NCI-H1436 treated with DMSO at 0.1 percent for 48 hours (cell line): ENCODE data around the gene WFS1.

Experiments used
- DNase-seq: peaks from one replicate; lab custom pipeline; 2025; lab: John Stamatoyannopoulos, UW

WFS1 gene

DNA sequence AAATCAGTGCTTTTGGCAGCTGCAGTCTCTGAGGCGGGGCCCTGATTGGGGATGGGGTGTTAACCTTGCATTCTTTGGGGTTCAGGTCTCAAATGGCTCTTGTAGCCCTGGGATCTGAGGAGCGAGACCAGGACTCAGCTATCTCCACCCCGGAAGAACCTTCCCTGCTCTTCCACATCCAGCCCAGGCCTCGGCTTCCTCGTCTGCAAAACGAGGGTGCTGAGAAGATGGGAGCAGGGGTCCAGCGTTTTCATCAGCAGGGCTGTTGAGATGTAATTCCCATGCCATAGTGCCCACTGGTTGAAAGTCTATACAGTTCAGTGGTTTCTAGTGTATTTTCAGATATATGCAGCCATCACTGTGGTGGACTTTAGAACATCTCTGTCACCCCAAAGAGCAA, 34.6 kb upstream of the WFS1 start:
- no peak for DNase-seq

DNA sequence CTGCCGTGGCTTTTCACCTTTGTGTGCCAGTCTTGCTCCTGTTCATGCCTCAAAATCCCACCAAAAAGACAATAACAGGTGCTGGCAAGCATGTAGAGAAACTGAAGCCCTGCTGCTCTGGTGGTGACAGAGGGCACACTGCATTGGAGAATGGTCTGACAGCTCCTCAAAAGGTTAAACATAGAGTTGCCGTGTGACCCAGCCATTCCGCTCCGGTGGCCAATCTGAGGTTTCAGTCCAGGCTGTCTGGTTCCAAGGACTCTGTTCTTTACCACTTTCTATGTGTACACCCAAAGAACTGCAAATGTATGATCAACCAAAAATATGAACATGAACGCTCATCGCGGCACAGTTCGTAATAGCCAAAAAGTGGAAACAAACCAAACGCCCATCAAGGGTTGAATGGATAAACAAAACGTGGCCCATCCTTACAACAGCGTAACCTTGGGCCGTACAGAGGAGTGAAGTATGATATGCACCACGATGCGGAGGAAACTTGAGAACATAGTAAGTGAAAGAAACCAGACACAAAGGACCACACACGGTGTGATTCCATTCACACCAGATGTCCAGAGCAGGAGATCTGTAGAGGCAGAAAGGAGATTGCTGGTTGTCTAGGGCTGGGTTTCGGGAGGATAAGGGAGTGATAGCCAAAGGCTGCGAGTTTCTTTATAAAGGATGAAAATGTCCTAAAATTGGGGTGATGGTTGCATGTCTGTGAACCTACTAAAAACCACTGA, 33.6 kb upstream of the WFS1 start:
- no peak for DNase-seq

DNA sequence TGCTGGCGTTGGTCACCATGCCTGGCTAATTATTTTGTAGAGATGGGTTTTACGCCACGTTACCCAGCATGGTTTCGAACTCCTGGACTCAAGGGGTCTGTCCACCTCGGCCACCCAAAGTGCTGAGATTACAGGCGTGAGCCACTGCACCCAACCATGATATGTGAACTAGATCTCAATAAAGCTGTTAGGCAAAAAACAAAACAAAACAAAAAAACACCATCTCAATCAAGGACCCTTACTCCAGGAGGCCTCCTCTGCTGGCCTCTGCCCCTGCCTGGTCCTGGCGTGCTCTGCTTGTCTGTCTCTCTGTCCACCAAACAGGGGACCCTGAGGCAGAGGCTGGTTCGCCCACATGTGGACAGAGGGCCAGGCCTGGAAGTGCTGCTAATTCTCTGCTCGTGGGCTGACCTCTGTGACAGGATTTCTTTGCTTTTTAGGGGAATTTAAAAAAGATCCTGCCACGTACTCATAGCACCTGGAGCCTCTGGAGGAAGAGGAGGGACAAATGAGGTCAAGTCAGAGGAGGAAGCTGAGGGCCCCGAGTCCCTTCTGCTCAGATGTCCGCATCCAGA, 32.7 kb upstream of the WFS1 start:
- DNase-seq: no peak

DNA sequence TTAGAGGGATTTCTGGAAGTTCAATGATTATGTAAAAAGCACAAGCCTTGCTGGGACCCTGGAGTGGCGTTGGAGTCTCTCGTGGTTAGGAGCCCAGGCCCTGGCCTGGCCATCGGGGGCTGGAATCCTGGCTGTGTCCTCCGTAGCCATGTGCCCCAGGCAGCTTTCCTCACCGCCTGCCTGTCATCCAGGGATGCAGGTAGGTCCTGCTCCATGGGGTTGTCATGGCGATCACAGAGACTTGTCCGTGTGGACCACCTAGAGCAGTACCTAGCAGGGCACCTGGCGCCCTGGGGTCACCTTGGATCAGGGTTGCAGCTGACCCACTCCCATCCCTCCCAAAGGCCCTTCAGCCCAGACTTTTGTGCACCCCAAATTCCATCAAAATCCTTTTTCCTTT, 30.2 kb upstream of the WFS1 start:
- no peak for DNase-seq

DNA sequence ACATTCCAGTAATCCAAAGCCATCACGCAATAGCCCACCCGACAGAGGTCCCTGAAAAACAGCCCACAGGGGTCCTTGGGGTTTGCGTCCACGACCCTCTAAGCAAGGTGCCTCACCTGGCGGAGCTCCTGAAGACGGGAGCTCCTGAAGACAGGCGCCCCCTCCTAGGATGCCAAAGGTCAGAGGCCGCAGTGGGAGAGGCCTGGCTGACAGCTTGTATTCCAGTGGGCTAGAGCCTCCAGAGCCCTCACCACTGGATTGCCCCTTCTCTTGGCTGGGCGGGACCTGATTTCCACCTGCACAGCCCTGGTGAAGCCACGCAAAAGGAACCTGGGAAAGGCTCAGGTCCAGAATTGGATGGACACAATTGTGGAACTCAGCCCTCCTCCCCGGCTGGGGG, 29.7 kb upstream of the WFS1 start:
- no peak for DNase-seq

DNA sequence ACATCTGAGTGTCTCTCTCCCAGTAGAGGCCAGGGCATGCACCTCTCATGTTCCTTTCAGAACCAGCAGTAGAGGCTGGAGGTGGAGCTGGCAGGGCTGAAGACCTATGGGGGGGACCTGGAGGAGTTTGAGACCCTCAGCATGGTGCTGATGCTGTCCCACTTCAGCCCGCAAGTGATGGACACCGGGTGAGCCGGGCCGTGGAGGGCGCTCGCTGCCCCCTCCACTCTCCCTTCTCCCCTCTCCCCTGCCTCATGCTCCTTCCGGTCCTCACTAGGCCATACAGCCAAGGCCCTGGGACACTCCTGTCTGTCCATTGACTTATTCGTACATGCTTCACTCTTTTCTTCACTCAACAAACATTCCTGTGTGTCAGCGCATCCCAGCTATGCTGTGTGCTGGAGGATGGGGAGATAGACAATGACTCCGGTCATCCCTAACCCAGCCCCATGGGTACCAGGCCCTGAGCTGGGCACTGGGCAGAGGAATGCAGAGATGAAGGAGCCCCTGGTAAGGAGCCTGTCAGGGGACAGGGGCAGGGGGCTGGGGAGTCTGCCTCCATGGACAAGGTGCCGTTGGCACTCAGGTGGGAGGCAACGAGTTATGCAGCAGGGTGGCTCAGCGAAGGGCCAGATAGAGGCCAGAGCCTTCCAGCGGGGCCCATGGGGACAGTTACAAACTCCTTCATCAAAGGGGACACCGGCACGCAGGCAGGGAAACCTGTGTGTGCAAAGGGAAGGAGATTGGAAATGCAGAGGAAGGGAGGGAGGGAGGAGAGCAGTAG, 28.4 kb upstream of the WFS1 start:
- no peak for DNase-seq

DNA sequence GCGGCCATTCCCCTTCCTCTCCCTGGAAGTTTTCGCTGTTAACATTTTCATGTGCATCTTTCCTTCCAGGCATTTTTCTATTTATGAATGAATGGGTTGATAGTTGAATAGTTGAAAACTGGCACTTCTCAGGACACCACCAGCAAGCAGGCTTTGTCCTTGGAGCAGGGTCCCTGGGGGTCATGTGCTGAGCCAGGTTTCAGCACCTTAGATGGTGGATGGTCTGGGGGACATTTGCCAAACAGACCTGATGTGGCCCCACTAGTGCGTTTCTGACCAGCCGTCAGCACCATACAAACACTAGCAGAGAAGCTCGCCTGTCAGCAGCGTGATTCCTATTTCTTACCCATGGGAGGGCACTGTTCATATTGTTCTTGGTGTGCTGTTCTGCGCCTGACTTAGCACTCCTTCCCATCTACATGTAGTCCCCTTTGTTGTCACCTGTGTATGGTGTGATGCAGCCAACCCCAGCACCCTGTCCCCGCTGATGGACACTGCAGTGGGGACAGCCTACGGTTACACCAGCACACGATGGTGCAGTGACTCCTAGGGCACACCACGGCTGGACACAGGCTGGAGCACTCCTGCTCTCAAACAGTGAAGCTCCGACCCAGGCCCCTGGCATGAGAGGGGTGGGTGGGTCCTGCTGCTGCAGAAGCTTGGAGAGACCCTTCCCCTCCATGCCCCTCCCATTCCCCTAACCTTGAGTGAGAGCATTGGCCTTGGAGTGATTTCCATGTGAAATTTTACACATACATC, 27.2 kb upstream of the WFS1 start:
- DNase-seq: no peak

DNA sequence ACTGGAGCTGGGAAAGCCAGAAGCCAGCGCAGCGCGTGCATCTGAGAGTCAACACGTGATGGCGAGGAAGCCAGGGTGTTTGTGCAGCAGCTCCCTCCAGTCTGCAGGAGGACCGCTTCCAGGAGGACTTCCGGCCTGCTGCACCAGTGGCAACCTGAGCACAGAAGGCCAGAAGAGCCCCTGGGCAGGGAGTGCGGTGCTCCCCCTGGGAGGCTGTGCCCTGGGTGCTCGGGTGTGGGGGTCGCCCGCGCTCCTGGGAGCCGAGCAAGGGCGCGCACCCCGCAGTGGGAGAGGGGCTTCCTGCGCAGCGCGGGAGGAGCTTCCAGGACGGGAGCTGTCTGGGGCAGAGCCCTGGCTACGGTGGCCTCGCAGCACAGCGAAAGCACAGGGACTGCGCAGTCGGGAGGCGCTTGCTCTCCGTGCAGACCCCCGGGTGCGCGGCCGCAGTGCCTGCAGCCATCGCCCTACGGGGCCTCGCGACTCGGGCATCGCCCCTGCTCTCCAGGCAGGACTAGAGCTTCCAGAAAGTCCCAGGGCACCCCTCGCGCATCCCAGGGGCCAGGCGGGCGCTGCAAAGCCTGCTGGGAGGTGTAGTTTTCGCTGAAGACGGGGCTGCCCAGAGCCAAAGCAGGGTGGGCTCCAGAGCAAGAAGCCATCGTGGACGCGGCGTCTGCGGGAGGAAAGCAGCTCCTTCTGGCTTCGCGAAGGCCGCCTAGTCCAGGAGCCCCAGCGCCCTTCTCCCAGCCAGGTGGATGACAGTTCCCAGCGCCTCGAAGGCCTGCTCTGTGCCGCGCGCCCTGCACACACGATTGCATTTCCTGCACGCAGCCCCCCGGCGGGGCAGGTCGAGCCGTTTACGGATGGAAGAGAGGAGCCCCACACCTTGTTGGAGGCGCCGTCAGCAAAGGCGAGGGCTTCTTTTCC, 24.1 kb upstream of the WFS1 start:
- no peak for DNase-seq

DNA sequence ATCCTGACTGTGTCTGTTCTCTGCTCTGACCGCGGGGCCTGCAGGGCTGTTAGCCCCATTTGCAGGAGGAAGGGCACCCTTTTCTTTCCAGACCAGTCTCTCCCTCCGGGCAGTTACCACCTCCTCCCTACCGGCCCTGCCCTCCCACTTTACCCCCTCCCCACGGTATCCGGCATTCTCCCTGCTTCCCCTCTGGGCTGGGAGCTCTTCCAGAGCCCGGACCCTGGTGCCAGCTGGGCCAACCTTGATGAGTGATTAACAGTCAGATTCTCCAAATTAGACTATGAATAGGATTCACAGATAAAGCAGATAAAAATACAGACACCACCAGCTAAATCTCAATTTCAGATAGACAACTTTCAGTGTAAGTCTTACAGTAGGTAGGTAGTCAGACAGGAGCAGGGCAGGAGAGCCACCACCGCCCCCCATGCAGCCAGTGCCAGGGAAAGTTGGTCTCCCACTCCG, 23.4 kb upstream of the WFS1 start:
- no peak for DNase-seq

DNA sequence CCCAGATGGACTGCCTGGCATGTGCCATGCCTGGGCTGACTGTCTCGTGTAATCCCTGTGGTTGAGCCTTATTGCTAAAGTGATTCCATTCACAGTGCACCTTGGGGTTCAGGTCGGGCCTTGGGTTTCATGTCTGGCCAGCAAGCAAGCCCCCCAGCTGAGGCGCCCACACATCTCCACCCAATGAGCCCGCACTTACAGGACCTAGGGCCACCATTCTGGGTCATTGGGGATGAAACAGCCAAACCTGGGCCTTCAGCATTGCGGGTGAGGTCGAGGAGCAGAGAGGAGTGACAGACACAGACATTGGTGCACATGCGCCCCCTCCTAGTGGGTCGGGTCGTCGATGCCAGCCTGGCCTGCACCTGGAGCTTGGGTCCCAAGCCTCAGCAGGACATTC, 21.3 kb upstream of the WFS1 start:
- DNase-seq: no peak

DNA sequence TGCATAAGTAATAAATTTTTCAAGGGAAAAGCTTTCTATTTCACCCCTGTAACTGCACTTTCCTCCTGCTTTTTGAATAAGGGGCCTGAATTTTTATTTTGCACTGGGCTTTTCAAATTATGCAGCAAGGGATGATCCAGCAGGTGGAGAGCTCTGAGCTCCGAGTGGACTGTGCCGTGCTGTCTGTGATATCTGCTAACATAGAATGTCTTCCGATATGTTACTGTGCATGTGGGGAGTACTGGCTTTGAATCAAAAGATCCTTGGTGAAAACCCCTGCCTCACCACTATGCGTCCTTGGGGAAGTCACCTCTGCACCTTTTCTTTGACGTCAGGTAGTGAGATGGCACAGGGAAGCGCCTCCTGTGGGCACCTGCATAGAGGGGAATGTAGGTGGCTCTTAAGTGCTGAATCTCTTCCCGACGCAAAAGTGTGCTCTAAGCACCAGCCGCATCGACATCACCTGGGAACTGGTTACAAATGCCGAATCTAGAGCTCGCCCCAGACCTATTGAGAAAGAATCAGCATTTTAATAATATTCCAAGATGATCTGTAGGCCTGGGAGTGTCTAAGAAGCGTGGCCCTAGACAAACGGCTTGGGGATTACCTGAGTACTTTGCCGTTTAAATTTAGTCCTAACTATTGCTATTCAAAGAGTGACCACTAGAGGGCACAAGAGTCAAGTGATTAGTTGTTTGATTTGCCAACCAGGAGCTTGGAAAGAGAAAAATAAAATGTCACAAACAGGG, 19.2 kb upstream of the WFS1 start:
- no peak for DNase-seq

DNA sequence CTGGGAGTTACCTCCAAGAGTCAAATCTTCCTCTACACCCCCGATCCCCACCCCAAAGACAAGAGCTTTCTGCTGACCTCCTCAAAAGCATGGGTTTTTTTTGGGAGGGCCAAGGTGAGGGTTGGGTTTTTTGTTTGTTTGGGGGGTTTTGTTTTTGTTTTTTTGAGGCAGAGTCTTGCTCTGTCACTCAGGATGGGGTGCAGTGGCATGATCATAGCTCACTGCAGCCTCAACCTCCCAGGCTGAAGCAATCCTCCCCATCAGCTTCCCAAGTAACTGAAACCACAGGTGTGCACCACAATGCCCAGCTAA, 18.7 kb upstream of the WFS1 start:
- DNase-seq: no peak

DNA sequence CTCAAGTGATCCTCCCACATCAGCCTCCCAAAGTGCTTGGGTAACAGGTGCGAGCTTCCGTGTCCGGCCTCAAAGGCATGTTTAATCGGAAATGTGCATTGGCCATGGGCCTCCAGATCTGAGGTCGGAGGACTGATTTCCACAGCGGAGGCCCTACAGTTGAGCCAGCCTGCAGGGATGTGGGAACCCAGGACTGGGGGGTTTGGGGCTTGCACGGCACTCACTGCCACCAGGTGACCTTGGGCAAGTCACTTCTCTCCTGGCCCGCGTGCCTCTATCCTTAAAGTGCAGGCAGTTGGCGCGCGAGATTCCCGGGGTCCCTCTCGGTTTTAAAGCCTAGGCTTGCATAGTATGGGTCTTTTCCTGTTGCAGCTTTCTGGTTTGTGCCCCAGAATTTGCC, 18.3 kb upstream of the WFS1 start:
- no peak for DNase-seq

DNA sequence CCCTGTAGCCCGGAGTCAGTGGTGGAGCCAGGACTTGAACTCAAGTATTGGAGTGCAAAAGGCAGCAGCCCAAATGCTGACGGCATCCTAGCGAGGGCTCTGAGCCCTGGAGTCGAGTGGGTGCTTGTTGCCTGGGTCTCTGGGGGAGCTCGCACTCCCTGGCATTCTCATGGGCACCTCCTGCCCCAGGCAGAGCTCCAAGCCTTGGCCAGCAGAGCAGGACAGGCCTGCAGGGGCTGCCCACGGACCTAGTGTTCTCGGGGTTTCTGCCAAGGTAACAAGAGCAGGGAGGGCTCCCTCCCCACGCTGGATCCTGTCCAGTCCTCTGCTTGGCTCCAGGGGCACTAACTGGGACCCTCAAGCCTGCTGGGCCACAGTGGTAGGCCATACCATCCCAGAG, 17.6 kb upstream of the WFS1 start:
- DNase-seq: no peak

DNA sequence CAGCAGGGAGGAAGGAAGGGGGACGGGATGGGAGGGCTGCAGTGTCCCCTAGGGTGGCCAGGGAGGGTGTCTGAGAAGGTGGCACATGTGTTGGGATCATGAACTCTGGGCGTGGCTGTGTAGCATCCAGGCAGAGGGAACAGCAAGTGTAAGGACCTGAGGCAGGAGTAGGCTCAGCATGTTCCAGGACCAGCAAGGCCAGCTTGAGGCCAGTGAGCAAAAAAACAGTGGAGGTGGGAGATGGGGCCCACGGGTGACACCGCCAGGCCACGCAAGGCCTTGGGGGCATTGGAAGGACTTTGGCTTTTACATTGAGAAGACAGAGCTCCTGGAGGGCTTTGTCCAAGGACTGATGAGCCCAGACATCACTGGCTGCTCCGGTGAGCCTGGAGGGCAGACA, 16.5 kb upstream of the WFS1 start:
- no peak for DNase-seq

DNA sequence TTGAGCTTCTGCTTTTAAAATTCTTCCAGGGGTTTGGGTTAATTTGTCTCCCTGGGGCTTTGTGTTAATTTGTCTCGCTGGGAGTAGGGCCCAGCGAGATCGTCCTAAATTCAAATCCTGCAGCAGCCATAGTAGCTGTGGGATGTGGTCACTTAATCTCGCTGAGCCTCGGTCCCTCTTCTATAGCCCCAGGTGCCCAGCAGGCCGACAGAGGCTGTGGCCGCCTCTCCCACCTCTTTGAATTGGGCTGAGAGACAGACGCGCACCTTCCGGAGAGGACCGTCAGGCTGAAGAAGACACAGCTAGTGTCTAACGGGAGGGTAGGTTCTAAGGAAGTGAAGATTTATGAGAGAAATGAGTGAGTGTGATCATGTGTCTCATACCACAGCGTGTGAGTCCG, 15.7 kb upstream of the WFS1 start:
- no peak for DNase-seq

DNA sequence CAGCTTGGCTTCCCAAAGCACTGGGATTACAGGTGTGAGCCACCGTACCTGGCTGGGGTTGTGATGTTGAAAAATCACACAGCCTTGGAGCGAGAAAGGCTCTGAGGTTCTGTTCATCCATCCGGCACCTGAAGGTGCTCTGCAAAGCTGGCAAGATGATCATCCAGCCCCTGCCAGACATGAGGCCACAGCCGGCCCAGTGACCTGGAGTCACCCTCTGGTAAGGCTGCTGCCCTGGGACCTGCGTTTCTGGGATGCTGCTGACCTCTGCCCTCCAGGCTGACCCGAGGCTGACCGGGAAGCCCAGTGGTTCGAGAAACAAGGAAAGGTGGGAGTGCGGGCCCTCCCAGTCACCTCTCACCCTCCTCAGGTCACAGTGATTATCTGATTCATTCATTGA, 13.5 kb upstream of the WFS1 start:
- DNase-seq: no peak

DNA sequence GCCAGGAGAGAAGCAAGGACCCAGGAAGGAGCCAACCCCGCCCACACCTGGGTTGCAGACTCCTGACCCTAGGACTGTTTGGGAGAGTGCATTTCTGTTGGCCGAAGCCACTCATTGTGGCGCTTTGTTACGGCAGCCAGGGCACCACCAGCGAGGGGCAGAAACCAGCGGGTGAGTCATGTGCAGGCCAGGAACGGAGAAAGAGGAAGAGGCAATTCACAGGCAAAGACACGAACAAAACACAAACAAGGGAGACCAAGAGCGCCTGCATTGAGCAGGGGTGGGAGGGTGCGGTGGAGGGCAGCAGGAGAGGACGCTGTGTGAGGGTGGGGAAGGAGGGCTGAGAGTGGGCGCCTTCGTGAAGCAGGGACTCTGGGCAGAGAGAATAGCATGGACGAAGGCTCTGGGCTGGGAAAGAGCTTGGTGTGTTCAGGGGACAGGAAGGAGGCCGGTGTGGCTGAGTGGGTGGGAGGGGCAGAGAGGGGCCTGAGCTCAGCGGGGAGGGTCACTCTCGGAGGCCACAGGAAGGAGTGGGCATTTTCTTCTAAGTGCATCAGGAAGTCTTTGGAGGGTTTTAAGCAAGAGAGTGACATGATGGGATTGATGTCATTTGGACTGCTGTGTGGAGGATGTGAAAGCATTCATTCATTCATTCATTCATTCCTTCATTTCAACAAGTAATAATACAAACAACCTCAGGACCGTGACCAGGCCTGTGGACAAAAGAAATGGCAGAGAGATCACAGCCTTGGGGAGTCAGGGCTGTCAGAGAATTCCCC, 12.2 kb upstream of the WFS1 start:
- no peak for DNase-seq

DNA sequence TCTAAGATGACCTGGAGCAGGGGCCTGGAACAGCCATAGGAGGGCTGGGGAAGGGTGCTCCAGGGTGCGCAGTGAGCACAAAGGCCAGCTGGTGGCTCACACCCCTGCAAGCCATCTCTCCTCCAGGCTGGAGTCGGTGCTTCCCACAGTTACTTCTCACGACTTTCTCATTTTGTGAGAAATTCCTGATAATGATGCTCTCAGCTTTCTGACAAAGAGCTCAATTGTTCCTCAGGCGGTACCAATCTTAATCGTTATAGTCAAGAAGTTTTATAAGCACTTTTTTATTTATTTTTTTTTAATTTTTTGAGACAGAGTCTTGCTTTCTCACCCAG, 11.7 kb upstream of the WFS1 start:
- DNase-seq: no peak

DNA sequence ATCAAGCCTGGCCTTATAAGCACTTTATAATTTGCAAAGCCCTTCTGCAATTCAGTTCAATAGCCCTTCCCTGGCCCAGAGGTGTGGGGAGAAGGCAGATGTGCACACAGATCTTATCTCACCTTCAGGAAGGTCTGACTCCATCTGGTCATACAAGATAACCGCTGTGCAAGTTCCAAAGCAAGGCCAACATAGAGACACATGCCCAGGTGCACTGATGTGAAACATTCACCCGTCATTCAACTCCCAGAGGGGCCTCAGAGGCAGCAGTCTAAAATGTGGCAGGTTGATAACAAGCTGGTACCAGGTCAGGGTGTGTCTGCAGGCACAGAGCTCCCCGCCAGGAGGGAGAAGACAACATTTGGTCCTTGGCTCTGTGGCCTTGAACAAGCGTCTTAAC, 10.9 kb upstream of the WFS1 start:
- DNase-seq: no peak
